Measurements from ENCODE around the gene RAB20. TPM values are rescaled to one million over a fixed set of nuclear protein-coding genes. Genes with fewer than 3 reads are reported as not detected.

The RAB20 gene
- total and polyA plus RNA-seq, 2 of the 8 experiments (the other 6 are each of a cell fraction or from before 2014, with no cell fraction given) = 14.8 to 27.9 TPM

- WGBS, 2 experiments (ENCODE audit: extremely low coverage in 1 of 2, insufficient coverage in 1 of 2, insufficient read length in 1 of 2, insufficient replicate concordance in 2 of 2, low coverage in 1 of 2, low lambda C conversion rate in 2 of 2, missing lambda C conversion rate in 1 of 2) = 97% methylated on average over 5 of the region's 5 CpGs; no CpG with 5 or more reads in 1 of the 2 experiments
- CTCF ChIA-PET (ENCODE audit: partially characterized antibody) = interaction anchor here (1.0 to 2.0 kb wide), 3 partner anchors 12 to 20 kb away, joined by 3 to 7 read pairs (median 4); no protein-coding TSS in a partner anchor
These were observed 21.6 kb downstream of the RAB20 start for GRCh38 chr13:110539894-110540293.

More at GRCh38 chr13:110539894-110540293, 21.6 kb downstream of the RAB20 start:
- H4K5ac ChIP-seq (ENCODE audit: insufficient read length, low read depth, low read length) = no peak overlapping the region
- H2BK120ac ChIP-seq (replicated peaks; ENCODE audit: low read depth, low read length) = no peak overlapping the region
- H3K27me3 ChIP-seq (replicated peaks in 1 of 4; ENCODE audit: control insufficient read depth in 3 of 4, extremely low read depth in 1 of 4, insufficient read depth in 3 of 4, low read length in 3 of 4) = no peaks in the 10 kb centered on the region
- H3K9me3 ChIP-seq (ENCODE audit: insufficient read depth in 2 of 2, low read depth in 1 of 2, low read length in 1 of 2) = peaks cover 0 to 6% of the 10 kb centered on the region in 2 experiments; a peak in 1 of 4 replicates
- H2BK20ac ChIP-seq (ENCODE audit: low read length) = no peak overlapping the region
- H2AK5ac ChIP-seq (ENCODE audit: low read depth, low read length) = no peak overlapping the region
- no peak overlapping the region for H3K23ac ChIP-seq (ENCODE audit: insufficient read length)
- H3K79me2 ChIP-seq (ENCODE audit: control insufficient read depth in 1 of 2, insufficient read depth in 2 of 2, low read length in 2 of 2) = peaks cover 0 to 8% of the 10 kb centered on the region in 2 experiments; a peak in 1 of 4 replicates
- H4K20me1 ChIP-seq (replicated peaks in 1 of 2; ENCODE audit: control insufficient read depth in 1 of 2, insufficient read depth in 2 of 2, low read length in 2 of 2) = peaks cover 0 to 4% of the 10 kb centered on the region in 2 experiments
- H3K4me1 ChIP-seq (replicated peaks in 1 of 4; ENCODE audit: control insufficient read depth in 3 of 4, insufficient read depth in 4 of 4, low read length in 3 of 4) = no peaks in the 10 kb centered on the region; a peak in 1 of 7 replicates
- H3K14ac ChIP-seq (ENCODE audit: insufficient read length) = no peak overlapping the region
- H3K56ac ChIP-seq (replicated peaks; ENCODE audit: insufficient read length, low read depth, low read length) = no peak overlapping the region
- no peak overlapping the region for H2BK12ac ChIP-seq (ENCODE audit: low read depth, low read length)
- H4K8ac ChIP-seq (ENCODE audit: extremely low read depth, insufficient read depth, low read length) = no peak overlapping the region
- H2AFZ ChIP-seq (ENCODE audit: low read length) = no peak overlapping the region
- H4K91ac ChIP-seq (replicated peaks; ENCODE audit: insufficient read length, low read length) = no peak overlapping the region
- POLR2A ChIA-PET (ENCODE audit: partially characterized antibody) = interaction anchor here (2.1 kb wide), 2 partner anchors 16 to 21 kb away, joined by 8 read pairs; partner anchors contain the start of gene RAB20
- FAIRE-seq (no peak), DNase-seq (ENCODE audit: low read depth in 1 of 2, low spot score in 2 of 2) (no peak)
- H3K18ac ChIP-seq (ENCODE audit: extremely low read depth, low read length) = no peak overlapping the region
- TF ChIP-seq NRF1 (IDR thresholded peaks at IDR 0.05; ENCODE audit: low read depth, low read length) (no peak), HDAC2 (IDR thresholded peaks at IDR 0.05; ENCODE audit: borderline replicate concordance in 1 of 2, low read depth in 2 of 2, low read length in 2 of 2) (no peak), ATF2 (IDR thresholded peaks at IDR 0.05; ENCODE audit: low read length) (no peak), CBX8 (IDR thresholded peaks at IDR 0.05; ENCODE audit: borderline replicate concordance, low read depth, low read length) (no peak), TEAD4 (IDR thresholded peaks at IDR 0.05; ENCODE audit: low read depth, low read length) (no peak), SP4 (IDR thresholded peaks at IDR 0.05; ENCODE audit: low read length) (no peak), JUND (IDR thresholded peaks at IDR 0.05; ENCODE audit: low read length) (no peak), SRF (IDR thresholded peaks at IDR 0.05; ENCODE audit: low read depth, low read length) (no peak)
- TF ChIP-seq, protein P1, sequence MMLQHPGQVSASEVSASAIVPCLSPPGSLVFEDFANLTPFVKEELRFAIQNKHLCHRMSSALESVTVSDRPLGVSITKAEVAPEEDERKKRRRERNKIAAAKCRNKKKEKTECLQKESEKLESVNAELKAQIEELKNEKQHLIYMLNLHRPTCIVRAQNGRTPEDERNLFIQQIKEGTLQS (IDR thresholded peaks at IDR 0.05; ENCODE audit: insufficient read depth, low read depth, low read length) = no peak
- H3K4me2 ChIP-seq (ENCODE audit: insufficient read depth in 1 of 2, low read depth in 2 of 2, low read length in 2 of 2) = no peak overlapping the region
- no peak overlapping the region for H3K4ac ChIP-seq (replicated peaks; ENCODE audit: insufficient read length, low read depth, low read length)
- peaks cover 0 to 4% (median 0%) of the 10 kb centered on the region in 4 experiments; a peak in 1 of 8 replicates for H3K36me3 ChIP-seq (ENCODE audit: control insufficient read depth in 2 of 4, insufficient read depth in 4 of 4, low read length in 3 of 4)
- no peak overlapping the region for H3K27ac ChIP-seq (ENCODE audit: low read depth, low read length)
- H2BK5ac ChIP-seq (ENCODE audit: low read depth, low read length) = no peak overlapping the region
- H2BK15ac ChIP-seq (ENCODE audit: low read length) = no peak overlapping the region
- H3K79me1 ChIP-seq (ENCODE audit: low read depth, low read length) = peaks cover 8% of the 10 kb centered on the region
- H3K4me3 ChIP-seq (ENCODE audit: extremely low read depth in 1 of 4, insufficient read depth in 2 of 4, low read depth in 3 of 4, low read length in 4 of 4) = no peak overlapping the region
- no peak overlapping the region for H3K9ac ChIP-seq (replicated peaks in 1 of 4; ENCODE audit: extremely low read depth in 1 of 4, low read depth in 3 of 4, low read length in 3 of 4)
- H3K23me2 ChIP-seq (ENCODE audit: low read depth, low read length) = no peaks in the 10 kb centered on the region
